ENCODE measurements around the gene PLEKHJ1. TPM values are rescaled to one million over a fixed set of nuclear protein-coding genes. Genes with fewer than 3 reads are reported as not detected.
A peak's percentile ranks its signal among the peaks of the same experiment; 100 is the strongest.

PLEKHJ1 gene
- total RNA-seq, 2 experiments from 2014 or later, result 69.8 to 71.3 TPM

GRCh38 chr19:2261438-2262172, 25.5 kb upstream of the PLEKHJ1 start:
- Mint-ChIP-seq H3K4me1 (peaks cover 20% of the 10 kb centered on the region), H3K9me3 (no peaks in the 10 kb centered on the region), H3K4me3 (no peak overlapping the region), H3K27me3 (no peaks in the 10 kb centered on the region), H3K27ac (no peak overlapping the region), H3K36me3 (no peaks in the 10 kb centered on the region)
- DNase-seq, result peak; percentile 76
- ATAC-seq (ENCODE audit: low read depth), result peak; percentile 43
- POLR2A ChIA-PET, result interaction anchor here (0.8 to 2.3 kb wide), 5 partner anchors 9 to 71 kb away, joined by 3 to 15 read pairs (median 4); no protein-coding TSS in a partner anchor

GRCh38 chr19:2260341-2260805, 24.2 kb upstream of the PLEKHJ1 start:
- H3K27me3 Mint-ChIP-seq, result no peaks in the 10 kb centered on the region
- H3K27ac Mint-ChIP-seq, result no peak overlapping the region
- peaks cover 16% of the 10 kb centered on the region for H3K4me1 Mint-ChIP-seq
- H3K36me3 Mint-ChIP-seq, result no peaks in the 10 kb centered on the region
- ATAC-seq (ENCODE audit: low read depth) (no peak), DNase-seq (no peak)
- H3K4me3 Mint-ChIP-seq, result no peak overlapping the region
- POLR2A ChIA-PET, result interaction anchor here (0.6 to 2.9 kb wide), 7 partner anchors 9 to 72 kb away, joined by 3 to 43 read pairs (median 15); partner anchors contain the start of gene AMH
- H3K9me3 Mint-ChIP-seq, result no peaks in the 10 kb centered on the region

DNA sequence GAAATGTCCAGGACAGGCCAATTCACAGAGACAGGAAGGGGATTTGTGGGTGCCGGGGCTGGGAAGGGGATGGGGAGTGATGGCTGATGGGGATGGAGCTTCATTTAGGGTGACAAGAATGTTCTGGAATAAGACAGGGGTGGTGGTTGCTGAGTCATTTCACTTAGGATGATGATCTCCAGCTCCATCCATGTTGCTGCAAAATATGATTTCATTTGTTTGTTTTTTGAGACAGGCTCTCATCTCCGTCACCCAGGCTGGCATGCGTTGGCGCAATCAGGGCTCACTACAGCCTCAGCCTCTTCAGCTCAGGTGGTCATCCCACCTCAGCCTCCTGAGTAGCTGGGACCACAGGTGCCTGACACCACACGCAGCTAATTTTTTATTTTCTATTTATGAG, 23.2 kb upstream of the PLEKHJ1 start:
- H3K4me1 Mint-ChIP-seq, result peaks cover 16% of the 10 kb centered on the region

GRCh38 chr19:2255982-2256685, 20.0 kb upstream of the PLEKHJ1 start, which contains the start of gene JSRP1:
Gene JSRP1, minus strand, starts transcription at chr19:2256417. Its CDS starts 1,103 bp downstream, at chr19:2255314.
- H3K4me1 Mint-ChIP-seq, result peaks cover 14% of the 10 kb centered on the region
- ATAC-seq (ENCODE audit: low read depth) (no peak), DNase-seq (no peak)
- peaks cover 21% of the 10 kb centered on the region for H3K27me3 Mint-ChIP-seq
- no peaks in the 10 kb centered on the region for H3K36me3 Mint-ChIP-seq
- no peaks in the 10 kb centered on the region for H3K9me3 Mint-ChIP-seq
- H3K27ac Mint-ChIP-seq, result peak within 1 kb of the TSS; percentile 70
- H3K4me3 Mint-ChIP-seq, result no peak within 1 kb of the TSS
- POLR2A ChIA-PET, result interaction anchor here (5.4 kb wide), 1 partner anchor 14 kb away, joined by 31 read pairs; no protein-coding TSS in a partner anchor

More for the DNA sequence above, 23.2 kb upstream of the PLEKHJ1 start:
- no peak for DNase-seq
- ATAC-seq (ENCODE audit: low read depth), result no peak
- H3K27me3 Mint-ChIP-seq, result peaks cover under 1% of the 10 kb centered on the region
- H3K4me3 Mint-ChIP-seq, result no peak overlapping the region
- H3K27ac Mint-ChIP-seq, result peak overlapping the region; percentile 76
- POLR2A ChIA-PET, result interaction anchor here (0.6 to 2.9 kb wide), 5 partner anchors 9 to 373 kb away, joined by 3 to 43 read pairs (median 15); partner anchors contain the start of gene AMH
- no peaks in the 10 kb centered on the region for H3K36me3 Mint-ChIP-seq
- no peaks in the 10 kb centered on the region for H3K9me3 Mint-ChIP-seq

GRCh38 chr19:2255112-2255845, 19.1 kb upstream of the PLEKHJ1 start:
- POLR2A ChIA-PET, result interaction anchor here (3.0 to 5.4 kb wide), 2 partner anchors 15 to 16 kb away, joined by 10 to 31 read pairs; no protein-coding TSS in a partner anchor
- Mint-ChIP-seq H3K27ac (no peak overlapping the region), H3K4me3 (no peak overlapping the region), H3K27me3 (peaks cover 21% of the 10 kb centered on the region), H3K4me1 (peaks cover 14% of the 10 kb centered on the region), H3K9me3 (no peaks in the 10 kb centered on the region), H3K36me3 (no peaks in the 10 kb centered on the region)
- no peak for DNase-seq
- ATAC-seq (ENCODE audit: low read depth), result no peak

DNA sequence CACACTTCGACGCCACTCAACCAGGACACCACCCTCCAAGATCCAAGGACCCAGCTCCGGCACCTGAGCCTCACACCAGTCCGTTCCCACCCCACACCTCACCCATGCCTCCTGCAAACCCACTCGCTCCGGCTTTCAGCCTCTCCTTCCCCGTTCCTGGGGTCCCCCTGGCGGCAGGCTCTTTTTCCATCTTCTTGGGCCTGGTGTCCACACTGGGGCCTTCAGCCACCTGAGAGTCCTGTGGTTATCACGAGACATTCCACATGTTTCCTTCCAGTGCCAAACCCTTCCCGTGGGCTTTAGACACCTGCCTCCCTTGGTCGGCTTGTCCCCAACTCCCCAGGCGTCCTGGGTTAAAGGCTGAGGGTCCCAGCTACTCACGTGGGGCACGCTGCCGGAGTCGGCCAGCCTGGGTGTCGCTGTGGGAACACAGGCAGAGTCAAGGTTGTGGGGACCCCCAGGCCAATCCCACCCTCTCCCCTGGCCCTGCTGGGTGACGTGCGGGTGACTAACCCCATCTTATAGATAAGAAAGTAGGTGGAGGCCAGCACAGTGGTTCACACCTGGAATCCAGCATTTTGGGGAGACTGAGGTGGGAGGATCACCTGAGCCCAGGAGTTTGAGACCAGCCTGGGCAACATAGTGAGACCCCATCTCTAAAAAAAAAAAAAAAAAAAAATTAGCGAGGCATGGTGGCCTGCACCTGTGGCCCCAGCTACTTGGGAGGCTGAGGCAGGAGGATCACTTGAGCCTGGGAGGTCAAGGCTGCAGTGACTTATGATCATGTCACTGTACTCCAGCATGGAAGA, 18.1 kb upstream of the PLEKHJ1 start:
- Mint-ChIP-seq H3K36me3 (no peaks in the 10 kb centered on the region), H3K4me1 (peaks cover 13% of the 10 kb centered on the region), H3K4me3 (no peak overlapping the region), H3K27ac (no peak overlapping the region), H3K27me3 (peaks cover 22% of the 10 kb centered on the region), H3K9me3 (no peaks in the 10 kb centered on the region)
- DNase-seq, result no peak
- ATAC-seq (ENCODE audit: low read depth), result no peak
- POLR2A ChIA-PET, result interaction anchor here (3.0 to 5.4 kb wide), 2 partner anchors 15 to 16 kb away, joined by 10 to 31 read pairs; no protein-coding TSS in a partner anchor

DNA sequence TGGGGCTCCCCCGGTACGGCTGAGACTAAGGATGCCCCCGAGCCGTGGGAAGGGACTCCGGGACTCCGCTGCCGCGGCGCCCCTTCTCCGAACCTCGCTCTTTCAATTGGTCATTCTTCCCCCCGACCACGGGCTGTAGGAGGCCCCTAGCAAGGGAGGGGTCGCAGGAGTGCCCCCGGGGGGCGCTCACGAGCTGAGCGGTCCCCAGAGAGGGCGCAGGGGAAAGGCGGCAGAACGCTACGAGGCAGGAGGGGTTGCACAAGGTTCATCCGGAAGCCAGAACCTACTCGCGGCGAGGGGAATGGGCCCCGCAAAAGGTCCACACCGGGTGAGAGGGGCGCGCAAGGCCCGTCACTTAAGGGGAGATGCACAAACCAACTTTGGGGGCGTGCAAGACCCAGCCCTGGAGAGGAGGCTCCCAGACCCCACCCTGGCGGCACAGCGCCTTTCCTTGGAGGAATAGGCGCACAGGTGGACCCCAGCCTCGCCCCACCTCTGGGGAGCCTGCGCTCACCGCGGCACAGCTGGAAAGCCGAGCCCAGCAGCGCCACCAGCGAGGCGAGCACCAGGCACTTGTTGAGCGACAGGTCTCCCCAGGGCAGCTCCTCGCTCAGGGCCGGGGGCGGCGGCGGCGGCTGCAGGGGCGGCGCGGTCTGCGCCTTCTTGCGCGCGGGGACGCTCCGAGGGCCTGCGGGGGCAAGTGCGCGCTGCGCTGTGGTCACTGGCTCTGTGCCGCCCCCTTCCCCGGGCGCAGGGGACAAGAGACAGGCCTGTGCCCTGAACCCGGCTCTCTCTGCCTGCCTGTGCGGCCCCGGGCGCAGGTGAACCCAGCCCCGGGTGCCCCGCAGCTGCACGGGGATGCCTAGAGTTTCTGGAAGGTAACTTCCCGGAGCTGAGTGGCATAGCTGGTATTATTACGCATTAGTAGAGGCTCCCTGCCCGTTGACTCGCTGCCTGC, 17.3 kb upstream of the PLEKHJ1 start:
- peaks cover 22% of the 10 kb centered on the region for H3K27me3 Mint-ChIP-seq
- H3K9me3 Mint-ChIP-seq, result no peaks in the 10 kb centered on the region
- POLR2A ChIA-PET, result interaction anchor here (0.6 to 5.4 kb wide), 5 partner anchors 14 to 1301 kb away, joined by 3 to 31 read pairs (median 5); no protein-coding TSS in a partner anchor
- no peaks in the 10 kb centered on the region for H3K36me3 Mint-ChIP-seq
- H3K27ac Mint-ChIP-seq, result no peak overlapping the region
- ATAC-seq (ENCODE audit: low read depth) (peak; percentile 37), DNase-seq (peak; percentile 67)
- H3K4me3 Mint-ChIP-seq, result peak overlapping the region; percentile 58
- H3K4me1 Mint-ChIP-seq, result peaks cover 10% of the 10 kb centered on the region

DNA sequence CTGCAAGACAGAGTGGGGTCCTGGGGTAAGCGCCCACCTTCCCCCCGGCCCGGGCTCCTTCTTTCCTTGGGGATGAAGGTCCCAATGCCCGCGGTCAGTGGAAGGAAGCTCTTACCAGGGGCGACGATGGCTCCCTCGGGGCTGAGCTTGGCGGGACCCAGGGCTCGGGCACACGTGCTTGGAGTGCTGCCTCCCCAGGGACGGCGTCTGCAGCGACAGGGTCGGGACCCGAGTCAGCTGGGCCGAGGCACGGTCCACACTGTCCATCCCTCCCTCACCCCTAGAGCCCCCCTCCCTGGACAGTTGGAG, 16.6 kb upstream of the PLEKHJ1 start:
- Mint-ChIP-seq H3K36me3 (no peaks in the 10 kb centered on the region), H3K27me3 (peaks cover 22% of the 10 kb centered on the region), H3K27ac (no peak overlapping the region), H3K4me1 (peaks cover 4% of the 10 kb centered on the region), H3K9me3 (no peaks in the 10 kb centered on the region), H3K4me3 (peak overlapping the region; percentile 58)
- POLR2A ChIA-PET, result interaction anchor here (0.6 to 5.4 kb wide), 5 partner anchors 13 to 1301 kb away, joined by 3 to 31 read pairs (median 5); no protein-coding TSS in a partner anchor
- ATAC-seq (ENCODE audit: low read depth) (no peak), DNase-seq (no peak)

DNA sequence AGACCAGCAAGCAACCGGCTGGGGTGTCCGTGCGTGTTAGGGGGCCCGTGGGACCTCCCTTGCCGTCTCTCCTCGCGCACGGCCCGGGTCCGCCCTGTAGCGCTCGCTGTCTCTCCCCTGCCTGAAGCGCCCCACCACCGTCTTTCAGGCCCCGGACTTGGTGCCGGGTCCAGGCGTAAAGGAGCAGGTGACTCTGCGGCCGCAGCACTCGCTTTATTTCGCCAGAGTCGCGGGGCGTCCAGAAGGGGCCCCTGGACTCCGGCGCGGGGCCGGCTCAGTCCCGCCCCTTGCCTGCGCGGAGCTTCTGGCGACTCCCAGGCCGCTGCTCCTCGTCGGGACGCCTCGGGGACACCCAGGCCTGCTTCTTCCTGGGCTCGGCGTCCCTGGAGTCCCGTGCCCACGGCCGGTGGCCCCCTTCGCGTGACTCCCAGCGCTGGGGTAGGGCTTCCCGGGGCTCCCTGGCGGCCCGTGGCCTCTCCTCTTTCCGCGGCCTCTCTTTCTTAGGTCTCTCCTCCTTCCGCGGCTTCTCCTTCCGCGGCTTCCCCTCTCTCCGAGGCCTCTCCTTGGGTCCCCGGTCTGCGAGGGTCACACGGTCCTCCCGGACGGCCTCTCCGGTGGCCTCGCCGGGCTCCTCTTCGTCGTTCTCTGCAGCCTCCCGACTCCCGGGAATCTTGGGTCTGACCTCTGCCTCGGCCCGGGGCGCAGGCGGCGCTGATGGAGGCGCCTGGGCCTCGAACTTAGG, 16.1 kb upstream of the PLEKHJ1 start:
- Mint-ChIP-seq H3K36me3 (no peaks in the 10 kb centered on the region), H3K27me3 (peaks cover 22% of the 10 kb centered on the region), H3K4me3 (peak overlapping the region; percentile 58), H3K4me1 (peaks cover 3% of the 10 kb centered on the region), H3K27ac (no peak overlapping the region), H3K9me3 (no peaks in the 10 kb centered on the region)
- no peak for DNase-seq
- POLR2A ChIA-PET, result interaction anchor here (0.9 to 5.4 kb wide), 4 partner anchors 8 to 22 kb away, joined by 3 to 31 read pairs (median 4); no protein-coding TSS in a partner anchor
- no peak for ATAC-seq (ENCODE audit: low read depth)

DNA sequence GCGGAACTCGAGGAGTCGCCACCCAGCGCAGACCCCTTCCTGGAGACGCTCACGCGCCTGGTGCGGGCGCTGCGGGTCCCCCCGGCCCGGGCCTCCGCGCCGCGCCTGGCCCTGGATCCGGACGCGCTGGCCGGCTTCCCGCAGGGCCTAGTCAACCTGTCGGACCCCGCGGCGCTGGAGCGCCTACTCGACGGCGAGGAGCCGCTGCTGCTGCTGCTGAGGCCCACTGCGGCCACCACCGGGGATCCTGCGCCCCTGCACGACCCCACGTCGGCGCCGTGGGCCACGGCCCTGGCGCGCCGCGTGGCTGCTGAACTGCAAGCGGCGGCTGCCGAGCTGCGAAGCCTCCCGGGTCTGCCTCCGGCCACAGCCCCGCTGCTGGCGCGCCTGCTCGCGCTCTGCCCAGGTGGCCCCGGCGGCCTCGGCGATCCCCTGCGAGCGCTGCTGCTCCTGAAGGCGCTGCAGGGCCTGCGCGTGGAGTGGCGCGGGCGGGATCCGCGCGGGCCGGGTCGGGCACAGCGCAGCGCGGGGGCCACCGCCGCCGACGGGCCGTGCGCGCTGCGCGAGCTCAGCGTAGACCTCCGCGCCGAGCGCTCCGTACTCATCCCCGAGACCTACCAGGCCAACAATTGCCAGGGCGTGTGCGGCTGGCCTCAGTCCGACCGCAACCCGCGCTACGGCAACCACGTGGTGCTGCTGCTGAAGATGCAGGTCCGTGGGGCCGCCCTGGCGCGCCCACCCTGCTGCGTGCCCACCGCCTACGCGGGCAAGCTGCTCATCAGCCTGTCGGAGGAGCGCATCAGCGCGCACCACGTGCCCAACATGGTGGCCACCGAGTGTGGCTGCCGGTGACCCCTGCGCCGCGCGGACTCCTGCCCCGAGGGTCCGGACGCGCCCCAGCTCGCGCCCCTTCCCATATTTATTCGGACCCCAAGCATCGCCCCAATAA, 15.3 kb upstream of the PLEKHJ1 start:
- Mint-ChIP-seq H3K27me3 (peaks cover 22% of the 10 kb centered on the region), H3K4me3 (peak overlapping the region; percentile 39), H3K27ac (no peak overlapping the region), H3K9me3 (no peaks in the 10 kb centered on the region), H3K4me1 (peaks cover 1% of the 10 kb centered on the region), H3K36me3 (no peaks in the 10 kb centered on the region)
- POLR2A ChIA-PET, result interaction anchor here (0.9 to 5.4 kb wide), 4 partner anchors 9 to 19 kb away, joined by 3 to 31 read pairs (median 6); no protein-coding TSS in a partner anchor
- DNase-seq, result peak; percentile 65
- ATAC-seq (ENCODE audit: low read depth), result peak; percentile 4
